Activated CD4-positive, alpha-beta T cell treated with anti-CD3 and anti-CD28 coated beads, Interleukin-2, amount 10 ng/mL, durations not matched to agents 24 days and 14 days (primary cell): ENCODE measurements around the gene PTPN4. TPM values are rescaled to one million over a fixed set of nuclear protein-coding genes. Genes with fewer than 3 reads are reported as not detected.

Source experiments
- DNase-seq: peaks from one replicate; pipeline ENCODE4 v3.0.0; 2022
- H3K27ac Mint-ChIP-seq: one replicate; pipeline ENCODE4 v1.8.0; 2022; ENCODE audit warnings: mild to moderate bottlenecking, mixed read lengths
- H3K27me3 Mint-ChIP-seq: one replicate; pipeline ENCODE4 v1.8.0; 2022; ENCODE audit warnings: mixed read lengths
- H3K36me3 Mint-ChIP-seq: one replicate; pipeline ENCODE4 v1.8.0; 2022; ENCODE audit warnings: low read depth, mild to moderate bottlenecking, mixed read lengths
- H3K4me1 Mint-ChIP-seq: one replicate; pipeline ENCODE4 v1.8.0; 2021; ENCODE audit warnings: mixed read lengths
- H3K4me3 Mint-ChIP-seq: one replicate; pipeline ENCODE4 v1.8.0; 2022; ENCODE audit warnings: mild to moderate bottlenecking, moderate library complexity, mixed read lengths
- H3K9me3 Mint-ChIP-seq: one replicate; pipeline ENCODE4 v1.8.0; 2021; ENCODE audit warnings: mixed read lengths
- intact Hi-C: fragments of 100-400 bp; cut with micrococcal nuclease; formaldehyde crosslinking; loops from one replicate; pipeline ENCODE4 v1.15.1; 2023
- total RNA-seq: library from RNA; stranded (reverse); gene quantifications from 2 replicates; pipeline ENCODE4 v1.2.3, GENCODE V29; 2022

The PTPN4 gene
- total RNA-seq, 1 donor from 2014 or later = 21.9 TPM

- Mint-ChIP-seq H3K4me1 (peaks cover 7% of the 10 kb centered on the region), H3K27ac (no peak overlapping the region), H3K4me3 (no peak overlapping the region), H3K9me3 (peaks cover 13% of the 10 kb centered on the region), H3K27me3 (no peaks in the 10 kb centered on the region), H3K36me3 (peaks cover 24% of the 10 kb centered on the region)
- no peak for DNase-seq
- intact Hi-C loops = no loop called here
Measured at GRCh38 chr2:119852214-119852613, 92.5 kb downstream of the PTPN4 start.

DNA sequence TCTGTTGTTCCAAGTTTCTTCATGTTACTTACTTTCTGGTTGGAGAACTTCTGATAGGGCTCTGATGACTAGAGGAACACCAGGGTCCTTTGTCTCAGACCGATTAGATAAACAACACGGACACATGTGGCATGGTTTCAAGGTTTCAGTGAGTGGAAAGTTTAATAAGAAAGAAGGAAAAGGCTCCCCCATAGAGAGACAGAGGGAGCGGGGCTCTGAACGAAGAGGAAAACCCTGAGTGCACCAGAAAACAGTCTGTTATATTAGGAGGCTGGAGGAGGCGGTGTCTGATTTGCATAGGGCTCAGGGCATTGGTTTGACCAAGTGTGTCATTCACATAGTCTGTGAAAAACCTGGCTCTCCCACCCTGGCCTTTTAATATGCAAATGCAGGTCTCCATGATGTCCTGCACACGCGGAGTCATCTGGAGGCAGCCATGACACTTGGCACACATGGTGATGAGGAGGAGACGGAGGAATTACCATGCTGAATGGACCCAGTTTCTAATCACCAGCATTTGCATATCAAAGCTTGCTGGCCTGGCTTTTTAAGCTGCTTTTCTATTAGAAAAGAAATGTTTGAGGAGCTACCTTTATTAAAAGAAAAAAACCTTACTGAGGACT lies 94.2 kb downstream of the PTPN4 start:
- no peak overlapping the region for H3K4me3 Mint-ChIP-seq
- intact Hi-C loops = no loop called here
- no peak for DNase-seq
- peaks cover 13% of the 10 kb centered on the region for H3K9me3 Mint-ChIP-seq
- H3K27ac Mint-ChIP-seq = no peak overlapping the region
- H3K36me3 Mint-ChIP-seq = peaks cover 20% of the 10 kb centered on the region
- no peaks in the 10 kb centered on the region for H3K27me3 Mint-ChIP-seq
- peaks cover 5% of the 10 kb centered on the region for H3K4me1 Mint-ChIP-seq

DNA sequence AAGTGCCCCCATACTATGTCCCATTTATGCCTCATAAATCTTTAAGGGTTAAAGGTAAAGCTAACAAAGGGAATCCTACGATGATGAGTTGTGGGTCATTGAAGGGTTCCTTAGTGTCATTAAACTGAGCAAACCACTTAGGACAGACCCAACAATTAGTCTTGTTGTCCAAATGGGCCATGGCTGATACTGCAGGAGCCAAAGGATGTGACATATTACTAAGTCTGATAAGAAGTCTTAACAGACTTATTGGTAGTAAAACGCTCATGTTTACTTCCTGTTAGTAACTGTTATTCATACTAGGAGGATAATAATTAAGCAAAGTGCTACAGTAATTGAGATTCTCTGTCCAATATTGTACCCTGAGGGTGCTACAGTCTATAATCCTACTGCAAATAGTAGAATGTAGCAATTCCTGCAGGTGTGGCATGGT lies 96.8 kb downstream of the PTPN4 start:
- H3K4me1 Mint-ChIP-seq = peaks cover 10% of the 10 kb centered on the region
- peaks cover 13% of the 10 kb centered on the region for H3K36me3 Mint-ChIP-seq
- no peaks in the 10 kb centered on the region for H3K27me3 Mint-ChIP-seq
- no peak for DNase-seq
- H3K27ac Mint-ChIP-seq = no peak overlapping the region
- intact Hi-C loops = no loop called here
- no peak overlapping the region for H3K4me3 Mint-ChIP-seq
- peaks cover 13% of the 10 kb centered on the region for H3K9me3 Mint-ChIP-seq

- no peak overlapping the region for H3K4me3 Mint-ChIP-seq
- intact Hi-C loops = no loop called here
- DNase-seq = no peak
- H3K36me3 Mint-ChIP-seq = peaks cover 6% of the 10 kb centered on the region
- peaks cover 10% of the 10 kb centered on the region for H3K9me3 Mint-ChIP-seq
- no peaks in the 10 kb centered on the region for H3K27me3 Mint-ChIP-seq
- H3K4me1 Mint-ChIP-seq = peaks cover 18% of the 10 kb centered on the region
- no peak overlapping the region for H3K27ac Mint-ChIP-seq
Measured at GRCh38 chr2:119857742-119858141, 98.0 kb downstream of the PTPN4 start.

DNA sequence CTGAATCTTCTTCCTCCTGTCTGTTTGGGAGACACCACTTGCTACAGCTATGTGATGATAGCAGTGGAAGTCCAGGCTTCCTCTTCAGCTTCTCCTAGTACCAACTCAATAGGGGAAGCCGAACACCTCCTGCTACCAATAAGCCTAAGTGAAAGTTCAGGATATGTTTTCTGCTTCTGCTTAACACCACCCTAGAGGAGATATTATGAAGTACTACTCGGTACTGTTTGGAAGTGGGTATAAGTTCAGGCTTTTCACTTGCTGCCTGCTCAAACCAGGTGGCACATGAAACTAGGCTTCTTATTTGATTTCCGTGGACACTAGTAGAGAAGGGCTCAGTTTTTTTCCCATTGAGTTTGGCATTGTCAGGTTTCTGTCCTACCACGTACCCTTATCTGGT lies 99.8 kb downstream of the PTPN4 start:
- Mint-ChIP-seq H3K27me3 (no peaks in the 10 kb centered on the region), H3K4me3 (no peak overlapping the region), H3K27ac (no peak overlapping the region), H3K36me3 (peaks cover 15% of the 10 kb centered on the region), H3K9me3 (no peaks in the 10 kb centered on the region), H3K4me1 (peaks cover 31% of the 10 kb centered on the region)
- DNase-seq = no peak
- intact Hi-C loops = no loop called here

GRCh38 chr2:119860924-119861323 lies 101.2 kb downstream of the PTPN4 start:
- intact Hi-C loops = loop anchor here (5.0 kb wide), 2 partner anchors 151 to 316 kb away; partner anchors contain the start of gene EPB41L5
- Mint-ChIP-seq H3K9me3 (no peaks in the 10 kb centered on the region), H3K4me3 (no peak overlapping the region), H3K27ac (no peak overlapping the region), H3K27me3 (no peaks in the 10 kb centered on the region), H3K36me3 (peaks cover 15% of the 10 kb centered on the region), H3K4me1 (peaks cover 36% of the 10 kb centered on the region)
- DNase-seq = no peak

DNA sequence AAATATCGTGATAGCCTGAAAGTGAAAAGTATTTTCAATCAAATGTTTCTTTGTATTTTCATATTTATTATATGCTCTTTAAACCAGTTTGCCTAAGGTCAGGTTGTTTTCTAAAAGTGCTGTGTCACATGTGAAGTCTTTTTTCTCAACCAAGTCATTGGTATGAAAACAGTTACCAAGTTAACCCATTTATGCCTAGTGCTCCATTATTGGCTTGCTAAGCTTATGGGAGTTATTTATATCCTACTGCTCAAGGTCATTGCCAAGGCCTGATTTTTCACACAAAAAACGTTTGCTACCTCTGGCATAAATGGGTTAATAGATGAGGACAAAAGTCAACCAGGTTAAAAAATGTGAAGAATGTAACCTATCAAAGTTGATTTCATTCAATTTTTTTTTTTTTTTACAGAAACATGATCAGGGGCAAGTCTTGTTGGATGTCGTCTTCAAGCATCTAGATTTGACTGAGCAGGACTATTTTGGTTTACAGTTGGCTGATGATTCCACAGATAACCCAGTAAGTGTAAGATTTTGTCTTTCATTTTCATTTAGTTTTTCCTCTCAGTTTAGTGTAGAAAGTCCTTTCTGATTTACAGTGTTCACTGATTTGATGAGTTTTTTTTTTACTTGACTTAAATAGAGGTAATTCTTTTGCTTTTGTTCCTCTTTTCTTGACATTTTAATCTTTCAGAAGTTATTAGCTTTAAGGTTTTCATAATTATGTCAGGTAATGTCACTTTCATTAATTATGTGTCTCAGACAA lies 102.6 kb downstream of the PTPN4 start:
- H3K4me3 Mint-ChIP-seq = peak overlapping the region; percentile 56

GRCh38 chr2:119864318-119864717 lies 104.6 kb downstream of the PTPN4 start:
- Mint-ChIP-seq H3K27ac (peak overlapping the region; percentile 20), H3K9me3 (no peaks in the 10 kb centered on the region), H3K27me3 (no peaks in the 10 kb centered on the region), H3K36me3 (peaks cover 21% of the 10 kb centered on the region), H3K4me1 (peaks cover 45% of the 10 kb centered on the region), H3K4me3 (no peak overlapping the region)
- intact Hi-C loops = loop anchor here (5.0 kb wide), 2 partner anchors 148 to 313 kb away; partner anchors contain the start of gene EPB41L5
- no peak for DNase-seq

More for the DNA sequence above, 102.6 kb downstream of the PTPN4 start:
- Mint-ChIP-seq H3K27me3 (no peaks in the 10 kb centered on the region), H3K27ac (peak overlapping the region; percentile 62), H3K4me1 (peaks cover 40% of the 10 kb centered on the region), H3K9me3 (no peaks in the 10 kb centered on the region), H3K36me3 (peaks cover 18% of the 10 kb centered on the region)
- intact Hi-C loops = loop anchor here (1.0 to 5.0 kb wide), 4 partner anchors 66 to 315 kb away; partner anchors contain the start of genes EPB41L5 and PTPN4
- DNase-seq = peak; percentile 64

DNA sequence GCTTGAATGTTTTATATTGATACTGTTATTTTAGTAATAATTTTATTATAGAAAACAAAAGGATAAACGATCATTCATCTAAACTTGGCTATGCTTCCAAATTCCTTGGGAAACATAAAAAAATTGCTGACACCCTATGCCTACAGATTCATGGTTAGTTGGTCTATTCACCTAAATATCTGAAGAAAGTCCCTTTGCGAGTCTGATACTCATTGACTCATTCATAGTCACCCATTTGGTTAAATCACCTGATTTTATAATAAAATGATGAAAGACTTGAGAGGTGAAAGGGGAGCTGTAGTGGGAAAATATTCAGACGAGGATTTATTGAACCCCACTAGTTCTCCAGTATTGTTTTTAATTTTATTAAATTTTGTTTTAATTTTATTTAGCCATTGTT lies 112.0 kb downstream of the PTPN4 start:
- Mint-ChIP-seq H3K9me3 (peaks cover 9% of the 10 kb centered on the region), H3K4me3 (no peak overlapping the region), H3K27me3 (no peaks in the 10 kb centered on the region), H3K36me3 (peaks cover 8% of the 10 kb centered on the region), H3K4me1 (peaks cover 14% of the 10 kb centered on the region), H3K27ac (no peak overlapping the region)
- no peak for DNase-seq
- intact Hi-C loops = no loop called here

- Mint-ChIP-seq H3K4me3 (no peak overlapping the region), H3K4me1 (peaks cover 7% of the 10 kb centered on the region), H3K27ac (no peak overlapping the region), H3K36me3 (peaks cover 3% of the 10 kb centered on the region), H3K27me3 (no peaks in the 10 kb centered on the region), H3K9me3 (peaks cover 9% of the 10 kb centered on the region)
- no peak for DNase-seq
- intact Hi-C loops = no loop called here
Measured at GRCh38 chr2:119873350-119874315, 113.9 kb downstream of the PTPN4 start.

- Mint-ChIP-seq H3K9me3 (peaks cover 6% of the 10 kb centered on the region), H3K27ac (no peak overlapping the region), H3K4me3 (no peak overlapping the region), H3K27me3 (no peaks in the 10 kb centered on the region), H3K4me1 (peaks cover 2% of the 10 kb centered on the region), H3K36me3 (peaks cover 8% of the 10 kb centered on the region)
- intact Hi-C loops = no loop called here
- no peak for DNase-seq
Measured at GRCh38 chr2:119879502-119879901, 119.8 kb downstream of the PTPN4 start.

DNA sequence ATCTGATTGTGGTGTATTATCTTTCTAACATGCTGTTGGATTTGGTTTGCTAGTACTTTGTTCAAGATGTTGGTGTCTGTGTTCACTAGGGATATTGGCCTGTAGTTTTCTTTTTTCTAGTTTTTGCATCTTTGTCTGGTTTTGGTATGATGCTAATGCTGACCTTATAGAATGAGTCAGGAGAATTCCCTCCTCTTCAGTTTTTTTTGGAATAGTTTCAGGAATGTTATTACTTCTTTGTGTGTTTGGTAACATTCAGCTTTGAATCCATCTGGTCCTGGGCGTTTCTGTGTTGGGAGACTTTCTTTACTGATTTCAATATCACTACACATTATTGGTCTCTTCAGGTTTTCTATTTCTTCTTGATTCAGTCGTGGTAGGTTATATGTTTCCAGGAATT lies 129.0 kb downstream of the PTPN4 start:
- intact Hi-C loops = no loop called here
- no peak overlapping the region for H3K27ac Mint-ChIP-seq
- peaks cover 18% of the 10 kb centered on the region for H3K9me3 Mint-ChIP-seq
- H3K4me1 Mint-ChIP-seq = no peaks in the 10 kb centered on the region
- no peaks in the 10 kb centered on the region for H3K27me3 Mint-ChIP-seq
- no peak for DNase-seq
- H3K36me3 Mint-ChIP-seq = peaks cover 46% of the 10 kb centered on the region
- no peak overlapping the region for H3K4me3 Mint-ChIP-seq

GRCh38 chr2:119897736-119898395 lies 138.1 kb downstream of the PTPN4 start:
- Mint-ChIP-seq H3K4me1 (no peaks in the 10 kb centered on the region), H3K27me3 (no peaks in the 10 kb centered on the region), H3K9me3 (peaks cover 14% of the 10 kb centered on the region)

More at GRCh38 chr2:119897736-119898395, 138.1 kb downstream of the PTPN4 start:
- intact Hi-C loops = no loop called here
- no peak overlapping the region for H3K4me3 Mint-ChIP-seq
- peaks cover 30% of the 10 kb centered on the region for H3K36me3 Mint-ChIP-seq
- DNase-seq = no peak
- H3K27ac Mint-ChIP-seq = no peak overlapping the region
